HUES64 (cell line): ENCODE measurements around the gene PRPF4.
"Not testable (repeated sequence)": the region's sequence is repeated elsewhere in the genome, so short reads cannot be mapped to it uniquely, and the experiment has no call there.

Experiments
- H3K27ac ChIP-seq: 2 replicates; pipeline ENCODE4 v1.7.0; 2013; ENCODE audit warnings: low read depth, low read length, inconsistent platforms
- H3K27me3 ChIP-seq: 2 replicates; pipeline ENCODE4 v1.6.1; 2013; ENCODE audit warnings: mild to moderate bottlenecking, low read length; ENCODE audit not compliant: insufficient read depth
- H3K36me3 ChIP-seq: 2 replicates; pipeline ENCODE4 v1.6.1; 2013; ENCODE audit warnings: mild to moderate bottlenecking, low read length; ENCODE audit not compliant: insufficient read depth
- H3K4me1 ChIP-seq: 2 replicates; pipeline ENCODE4 v1.6.1; 2013; ENCODE audit warnings: mild to moderate bottlenecking, low read length, moderate library complexity; ENCODE audit not compliant: insufficient read depth
- H3K4me3 ChIP-seq: 2 replicates; pipeline ENCODE4 v1.5.1; 2013; ENCODE audit warnings: mild to moderate bottlenecking, low read length, moderate library complexity
- H3K9ac ChIP-seq: 2 replicates; pipeline ENCODE4 v1.6.1; 2013; ENCODE audit warnings: mild to moderate bottlenecking, low read depth, low read length
- H3K9me3 ChIP-seq: 2 replicates; pipeline ENCODE4 v1.6.1; 2013; ENCODE audit warnings: low read depth, low read length; ENCODE audit not compliant: insufficient read depth
- WGBS: fragments of 150-250, 120-280 bp; methylation state at CpG from one replicate; pipeline ENCODE4 v1.1.7; 2013; ENCODE audit warnings: missing lambda C conversion rate; 5-methylcytosine and 5-hydroxymethylcytosine counted together

PRPF4 gene

DNA sequence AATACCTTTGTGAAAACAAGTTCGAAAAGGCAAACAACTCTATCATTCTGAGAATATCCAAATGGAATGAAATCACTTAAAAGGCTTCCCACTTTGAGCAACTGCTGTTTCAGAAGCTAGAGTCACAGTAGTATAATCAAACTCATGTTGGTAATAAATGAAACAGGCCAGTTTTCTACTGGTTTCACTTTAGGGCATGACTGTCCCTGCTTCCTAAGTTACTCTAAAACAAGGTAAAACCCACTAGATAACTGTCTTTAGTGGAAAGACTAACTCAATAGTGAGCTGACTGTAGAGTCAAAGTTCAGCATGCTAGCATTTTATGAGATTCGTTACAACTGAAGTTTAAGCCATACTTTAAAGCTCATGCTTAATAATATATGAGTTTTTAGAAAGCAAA, 6.1 kb upstream of the PRPF4 start:
- Histone ChIP-seq H3K4me1 (no peaks in the 10 kb centered on the region), H3K27me3 (no peaks in the 10 kb centered on the region), H3K27ac (no peak overlapping the region), H3K9ac (no peak overlapping the region), H3K4me3 (no peak overlapping the region), H3K9me3 (no peaks in the 10 kb centered on the region), H3K36me3 (peaks cover 62% of the 10 kb centered on the region)
- 100% methylated on average over 1 of the region's 2 CpGs for WGBS

DNA sequence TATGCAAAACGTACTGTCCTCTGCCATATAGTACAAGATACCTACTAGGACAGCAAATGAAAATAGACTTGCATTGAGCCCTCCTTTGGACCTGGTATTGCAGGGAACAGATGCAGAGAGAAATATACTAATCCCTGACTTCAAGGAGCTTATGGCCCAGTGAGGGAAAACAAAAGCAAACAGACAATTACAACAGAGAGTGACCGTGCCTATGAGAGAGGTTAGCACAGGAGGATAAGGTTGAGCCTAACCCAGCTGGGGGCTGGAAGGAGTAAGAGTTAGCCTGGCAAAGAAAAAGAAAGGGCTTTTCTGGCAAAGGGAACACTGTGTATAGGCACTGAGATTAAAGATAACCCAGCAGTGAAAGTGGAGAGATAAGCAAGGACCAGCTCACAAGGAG, 5.6 kb upstream of the PRPF4 start:
- Histone ChIP-seq H3K9me3 (no peaks in the 10 kb centered on the region), H3K4me3 (no peak overlapping the region), H3K27ac (no peak overlapping the region), H3K9ac (no peak overlapping the region), H3K4me1 (no peaks in the 10 kb centered on the region), H3K36me3 (peaks cover 62% of the 10 kb centered on the region), H3K27me3 (no peaks in the 10 kb centered on the region)
- 89% methylated on average over 1 of the region's 2 CpGs for WGBS

DNA sequence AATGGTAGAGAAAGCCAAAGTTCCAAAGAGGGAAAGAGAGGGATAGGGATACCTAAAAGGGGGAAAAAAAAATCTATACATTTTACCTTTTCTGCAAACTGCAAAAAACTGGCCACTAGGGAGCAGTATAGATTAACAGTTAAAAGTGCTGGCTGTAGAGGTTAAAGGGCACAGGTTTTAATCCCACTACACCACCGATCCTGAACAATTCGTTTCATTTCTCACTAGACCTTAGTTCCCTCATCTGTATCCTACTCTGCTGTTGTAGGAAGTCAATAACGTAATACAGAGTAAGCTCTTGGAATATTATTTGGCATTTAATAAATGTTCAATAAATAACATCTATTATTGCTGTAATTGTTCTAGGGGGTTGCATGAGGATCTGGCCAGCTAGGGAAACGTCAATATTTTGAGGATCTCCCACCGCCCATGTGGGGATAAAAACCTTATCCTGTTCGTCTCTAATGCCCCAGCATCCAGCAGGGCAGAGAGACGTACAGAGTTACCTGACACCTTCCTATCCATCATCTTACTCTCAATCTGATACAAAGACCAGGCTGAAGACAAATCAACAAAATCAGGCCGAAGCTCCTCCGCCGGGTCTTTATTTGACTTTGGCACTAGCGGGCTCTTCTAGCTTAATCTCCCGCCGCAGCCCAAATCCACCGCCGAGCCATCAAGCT, 843 bp upstream of the PRPF4 start:
- Histone ChIP-seq H3K4me3 (peak overlapping the region; percentile 78), H3K9me3 (no peaks in the 10 kb centered on the region), H3K4me1 (0 out of 2 replicates have a peak, but pooled peaks cover 3% of the 10 kb centered on the region), H3K9ac (peak overlapping the region; percentile 57), H3K36me3 (peaks cover 65% of the 10 kb centered on the region), H3K27ac (peak overlapping the region; percentile 69; the same call in 1 of the 2 replicates), H3K27me3 (no peaks in the 10 kb centered on the region)
- WGBS, result under 1% methylated on average over 12 of the region's 15 CpGs

DNA sequence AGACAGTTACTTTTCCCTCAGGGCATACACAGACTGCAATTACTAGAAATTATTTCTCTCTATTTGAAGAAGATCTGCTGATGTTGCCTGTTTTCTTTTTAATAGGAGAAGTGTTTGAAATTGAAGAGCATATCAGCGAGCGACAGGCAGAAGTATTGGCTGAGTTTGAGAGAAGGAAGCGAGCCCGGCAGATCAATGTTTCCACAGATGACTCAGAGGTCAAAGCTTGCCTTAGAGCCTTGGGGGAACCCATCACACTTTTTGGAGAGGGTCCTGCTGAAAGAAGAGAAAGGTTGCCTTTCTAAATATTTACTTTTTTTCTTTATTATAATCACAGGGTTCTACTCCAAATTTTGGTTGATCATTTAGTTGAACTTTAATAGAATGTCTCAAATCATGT, 3.4 kb downstream of the PRPF4 start:
- Histone ChIP-seq H3K4me3 (no peak overlapping the region), H3K9me3 (no peaks in the 10 kb centered on the region), H3K36me3 (peaks cover 68% of the 10 kb centered on the region), H3K4me1 (0 out of 2 replicates have a peak, but pooled peaks cover 3% of the 10 kb centered on the region), H3K27ac (no peak overlapping the region), H3K9ac (no peak overlapping the region), H3K27me3 (no peaks in the 10 kb centered on the region)
- 96% methylated on average over 4 of the region's 4 CpGs for WGBS

DNA sequence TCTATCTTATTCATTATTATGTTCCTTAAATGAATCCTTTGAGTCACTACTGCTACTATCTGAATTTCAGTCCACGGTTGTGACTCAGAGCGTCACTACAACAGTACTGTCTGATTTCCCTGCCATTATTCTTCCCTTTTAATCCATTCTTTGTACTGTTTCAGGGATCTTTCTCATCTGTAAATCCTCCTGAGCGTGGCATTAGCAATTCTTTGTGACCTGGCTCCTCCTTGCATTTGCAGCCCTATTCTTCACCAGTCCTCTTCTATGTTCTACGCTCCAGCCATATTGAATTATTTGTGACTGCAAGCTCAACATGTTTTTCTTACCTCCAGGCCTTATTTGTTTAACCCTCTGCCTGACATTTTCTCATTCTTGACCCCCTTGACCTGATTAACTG, 5.9 kb downstream of the PRPF4 start:
- H3K36me3 ChIP-seq, result peaks cover 92% of the 10 kb centered on the region
- no peaks in the 10 kb centered on the region for H3K27me3 ChIP-seq
- WGBS, result 96% methylated on average over 4 of the region's 4 CpGs
- no peak overlapping the region for H3K27ac ChIP-seq
- no peak overlapping the region for H3K4me3 ChIP-seq
- H3K4me1 ChIP-seq, result 0 out of 2 replicates have a peak, but pooled peaks cover under 1% of the 10 kb centered on the region
- no peak overlapping the region for H3K9ac ChIP-seq
- H3K9me3 ChIP-seq, result no peaks in the 10 kb centered on the region

DNA sequence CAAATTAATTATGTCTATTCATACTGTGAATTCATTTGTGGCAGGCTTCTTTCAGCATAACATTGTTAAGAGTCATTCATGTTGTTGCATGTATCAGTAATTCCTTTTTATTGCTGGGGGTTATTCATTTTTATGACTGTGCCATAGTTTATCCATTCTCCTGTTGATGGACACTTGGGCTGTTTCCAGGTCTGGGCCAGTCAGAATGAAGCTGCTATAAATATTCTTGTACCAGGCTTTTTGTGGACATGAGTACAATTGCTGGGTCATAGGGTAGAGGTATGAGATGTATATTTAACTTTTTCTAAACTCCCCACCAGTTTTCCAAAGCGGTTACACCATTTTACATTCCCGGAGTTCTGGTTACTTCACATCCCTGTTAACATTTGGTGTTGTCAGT, 13.6 kb downstream of the PRPF4 start:
- Histone ChIP-seq H3K27ac (no peak overlapping the region), H3K4me1 (no peaks in the 10 kb centered on the region), H3K9me3 (no peaks in the 10 kb centered on the region), H3K9ac (no peak overlapping the region), H3K4me3 (no peak overlapping the region), H3K36me3 (peaks cover 98% of the 10 kb centered on the region), H3K27me3 (no peaks in the 10 kb centered on the region)
- WGBS, result 95% methylated on average over 2 of the region's 2 CpGs

DNA sequence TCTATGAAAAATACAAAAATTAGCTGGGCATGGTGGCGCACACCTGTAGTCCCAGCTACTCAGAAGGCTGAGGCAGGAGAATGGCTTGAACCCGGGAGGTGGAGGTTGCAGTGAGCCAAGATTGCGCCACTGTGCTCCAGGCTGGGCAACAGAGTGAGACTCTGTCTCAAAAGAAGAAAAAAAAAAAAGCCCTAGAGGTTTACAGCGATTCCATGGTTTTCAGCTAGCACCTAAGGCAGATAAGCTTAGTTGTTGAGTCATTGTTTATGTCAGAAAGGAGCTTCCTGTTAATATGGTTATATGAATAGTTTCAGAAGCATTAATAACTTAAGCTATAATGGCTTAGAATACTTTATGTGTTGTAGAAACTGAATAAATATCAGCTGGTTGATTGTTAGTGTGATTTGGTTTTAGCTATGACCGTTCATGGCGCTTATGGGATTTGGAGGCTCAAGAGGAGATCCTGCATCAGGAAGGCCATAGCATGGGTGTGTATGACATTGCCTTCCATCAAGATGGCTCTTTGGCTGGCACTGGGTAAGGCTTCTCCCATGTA, 14.7 kb downstream of the PRPF4 start:
- H3K9ac ChIP-seq, result no peak overlapping the region
- no peak overlapping the region for H3K4me3 ChIP-seq
- peaks cover 89% of the 10 kb centered on the region for H3K36me3 ChIP-seq
- no peaks in the 10 kb centered on the region for H3K9me3 ChIP-seq
- H3K27me3 ChIP-seq, result no peaks in the 10 kb centered on the region
- H3K27ac ChIP-seq, result no peak overlapping the region
- 96% methylated on average over 6 of the region's 6 CpGs for WGBS
- no peaks in the 10 kb centered on the region for H3K4me1 ChIP-seq

DNA sequence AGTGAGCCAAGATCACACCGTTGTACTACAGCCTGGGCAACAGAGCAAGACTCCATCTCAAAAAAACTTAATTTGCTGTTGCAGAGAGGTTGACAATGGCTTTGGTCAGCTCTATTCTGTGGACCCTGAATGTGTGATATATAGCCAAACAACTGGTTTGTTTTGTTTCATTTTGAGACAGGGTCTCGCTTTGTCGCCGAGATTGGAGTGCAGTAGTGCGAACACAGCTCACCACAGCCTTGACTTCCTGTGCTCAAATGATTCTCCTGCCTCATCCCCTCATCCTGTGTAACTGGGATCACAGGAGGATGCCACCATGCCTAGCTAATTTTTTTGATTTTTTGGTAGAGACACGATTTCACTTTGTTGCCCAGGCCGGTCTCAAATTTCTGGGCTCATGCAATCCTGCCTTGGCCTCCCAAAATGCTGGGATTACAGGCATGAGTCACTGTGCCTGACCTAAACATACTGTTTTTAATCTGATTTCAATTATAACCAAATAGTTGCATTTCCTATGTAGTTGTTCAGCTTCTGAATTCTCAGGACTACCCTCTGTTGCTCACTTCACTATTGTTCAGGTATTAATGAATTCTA, 17.9 kb downstream of the PRPF4 start:
- whole genome bisulfite sequencing, result 95% methylated on average over 7 of the region's 7 CpGs
- Histone ChIP-seq H3K9ac (no peak overlapping the region), H3K27ac (no peak overlapping the region), H3K4me3 (no peak overlapping the region), H3K9me3 (no peaks in the 10 kb centered on the region), H3K27me3 (no peaks in the 10 kb centered on the region), H3K4me1 (no peaks in the 10 kb centered on the region), H3K36me3 (peaks cover 58% of the 10 kb centered on the region)

DNA sequence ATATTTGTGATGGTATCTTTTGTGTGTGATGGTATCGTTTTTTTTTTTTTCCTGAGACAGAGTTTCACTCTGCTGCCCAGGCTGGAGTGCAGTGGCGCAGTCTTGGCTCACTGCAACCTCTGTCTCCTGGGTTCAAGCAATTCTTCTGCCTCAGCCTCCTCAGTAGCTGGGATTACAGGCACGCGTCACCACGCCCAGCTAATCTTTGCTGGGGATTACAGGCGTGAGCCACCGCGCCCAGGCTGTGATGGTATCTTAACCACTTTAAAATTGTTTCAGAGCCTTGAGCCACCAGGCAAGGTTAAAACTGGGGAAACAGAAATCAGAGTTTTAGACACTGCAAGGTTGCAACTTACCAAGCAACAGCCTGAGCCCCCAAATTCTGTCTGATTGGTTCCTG, 20.8 kb downstream of the PRPF4 start:
- H3K4me1 ChIP-seq, result not testable (repeated sequence)
- H3K36me3 ChIP-seq, result peaks cover 30% of the 10 kb centered on the region

DNA sequence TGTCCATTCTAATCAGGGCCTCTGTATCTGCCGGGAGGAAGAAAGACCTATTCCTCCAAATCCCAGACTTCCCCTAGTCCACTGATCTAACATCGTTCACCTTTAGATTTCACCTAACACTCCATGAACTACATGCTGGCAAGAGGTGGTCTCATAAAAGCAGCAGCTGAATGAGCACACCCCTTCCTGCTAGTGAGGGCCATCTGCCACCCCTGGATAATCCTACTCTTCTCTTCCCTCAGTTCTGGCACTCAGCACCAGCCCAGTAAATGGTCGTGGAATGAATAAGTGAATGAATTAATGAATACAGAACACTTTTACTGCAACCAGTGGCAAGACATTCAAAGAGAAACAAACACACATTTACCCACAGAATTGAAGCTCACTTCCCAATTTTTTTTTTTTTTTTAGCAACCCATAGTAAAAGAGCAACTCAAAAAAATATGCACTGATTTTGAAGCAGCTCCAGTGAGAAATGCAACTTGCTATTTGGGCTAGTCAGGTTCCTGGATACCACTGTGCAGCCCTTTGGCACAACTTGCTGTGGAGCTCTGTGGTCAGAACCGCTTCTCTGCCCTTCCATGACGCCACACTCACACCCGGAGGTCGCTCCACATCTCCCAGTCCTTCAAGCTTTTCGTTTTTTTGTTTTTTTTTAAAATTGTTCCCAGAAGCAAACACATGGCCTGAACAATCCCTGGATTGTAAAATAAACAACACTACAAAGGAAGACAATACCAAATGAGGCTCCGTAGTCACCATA, 21.5 kb downstream of the PRPF4 start:
- H3K4me3 ChIP-seq, result no peak overlapping the region
- H3K4me1 ChIP-seq, result no peaks in the 10 kb centered on the region
- H3K9me3 ChIP-seq, result no peaks in the 10 kb centered on the region
- WGBS, result 91% methylated on average over 8 of the region's 9 CpGs
- no peaks in the 10 kb centered on the region for H3K27me3 ChIP-seq
- H3K9ac ChIP-seq, result no peak overlapping the region
- no peak overlapping the region for H3K27ac ChIP-seq
- peaks cover 22% of the 10 kb centered on the region for H3K36me3 ChIP-seq

More for the DNA sequence above, 20.8 kb downstream of the PRPF4 start:
- not testable (repeated sequence) for H3K9ac ChIP-seq, H3K27ac ChIP-seq, H3K9me3 ChIP-seq, H3K4me3 ChIP-seq, H3K27me3 ChIP-seq
- WGBS, result 95% methylated on average over 7 of the region's 8 CpGs

DNA sequence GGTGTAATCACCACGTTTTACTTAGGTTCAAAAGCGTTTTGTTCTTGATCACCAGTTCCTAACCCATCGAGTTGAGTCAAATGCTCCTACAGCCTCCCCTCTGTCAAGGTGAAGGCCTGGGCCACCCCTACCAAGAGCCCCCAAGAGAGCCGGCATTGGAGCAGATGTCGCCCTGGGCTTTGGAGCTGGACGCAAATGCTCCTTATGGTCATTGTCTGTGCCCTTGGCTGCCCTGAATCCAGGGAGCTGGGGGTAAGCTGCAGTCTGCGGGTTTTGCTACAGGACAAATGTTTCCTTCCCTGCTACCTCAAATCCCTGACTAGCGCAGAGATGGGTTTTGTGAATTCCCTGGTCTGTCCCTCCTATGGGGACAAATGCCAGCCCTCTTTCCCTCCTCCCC, 22.9 kb downstream of the PRPF4 start:
- Histone ChIP-seq H3K4me1 (no peaks in the 10 kb centered on the region), H3K9ac (no peak overlapping the region), H3K4me3 (no peak overlapping the region), H3K27ac (no peak overlapping the region), H3K36me3 (peaks cover 9% of the 10 kb centered on the region), H3K9me3 (no peaks in the 10 kb centered on the region), H3K27me3 (no peaks in the 10 kb centered on the region)
- WGBS, result 92% methylated on average over 8 of the region's 8 CpGs
